Subcutaneous abdominal adipose tissue (tissue), 5 donors: ENCODE measurements around the gene NELL1.

ENCODE experiments used
- H3K27ac ChIP-seq: one replicate; pipeline ENCODE4 v1.7.0; 2013; ENCODE audit warnings: low read depth, mild to moderate bottlenecking, inconsistent platforms, low read length, moderate library complexity
- H3K27me3 ChIP-seq, 5 donors: one replicate each; pipeline ENCODE4 v1.7.0; 2013; ENCODE audit warnings: low read length in 5 of 5, inconsistent platforms in 1 of 5; ENCODE audit not compliant: control insufficient read depth in 5 of 5, insufficient read depth in 4 of 5
- H3K36me3 ChIP-seq, 5 donors: one replicate each; pipeline ENCODE4 v1.7.0; 2013; ENCODE audit warnings: low read length in 5 of 5; ENCODE audit not compliant: control insufficient read depth in 5 of 5, insufficient read depth in 5 of 5
- H3K4me1 ChIP-seq, 5 donors: one replicate each; pipeline ENCODE4 v1.7.0; 2013; ENCODE audit warnings: low read length in 5 of 5, mild to moderate bottlenecking in 3 of 5, moderate library complexity in 1 of 5; ENCODE audit not compliant: control insufficient read depth in 5 of 5, insufficient read depth in 5 of 5
- H3K4me3 ChIP-seq, 5 donors: one replicate each; pipeline ENCODE4 v1.7.0; 2013; ENCODE audit warnings: low read length in 5 of 5, low read depth in 1 of 5
- H3K9ac ChIP-seq, 5 donors: one replicate each; pipeline ENCODE4 v1.7.0; 2013; ENCODE audit warnings: low read length in 5 of 5, mild to moderate bottlenecking in 4 of 5, moderate library complexity in 3 of 5
- H3K9me3 ChIP-seq, 5 donors: one replicate each; pipeline ENCODE4 v1.7.0; 2013; ENCODE audit warnings: low read length in 5 of 5; ENCODE audit not compliant: control insufficient read depth in 5 of 5
- donor health status: healthy.
- donor health status: healthy.
- donor health status: healthy.
- donor health status: healthy.
- donor health status: healthy.

NELL1 gene

DNA sequence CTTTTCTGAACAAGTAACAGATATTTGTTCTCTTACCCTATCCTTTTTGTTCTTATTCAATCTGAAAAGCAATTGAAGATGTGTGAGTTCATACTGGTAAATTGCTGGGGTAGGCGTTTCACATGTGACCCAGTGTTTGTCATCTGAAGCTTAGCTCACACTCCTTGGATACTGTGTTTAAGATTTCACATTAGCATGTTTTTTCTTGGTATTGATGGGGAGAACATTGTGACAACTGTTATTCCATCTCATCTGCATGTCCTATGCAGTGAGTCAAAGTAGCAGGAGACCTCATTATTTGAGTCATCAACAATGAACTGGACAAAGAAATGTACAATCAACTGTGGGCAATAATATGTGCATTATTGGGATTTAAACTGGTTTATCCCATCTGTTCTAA is 831.9 kb downstream of the NELL1 start:
- H3K4me3 ChIP-seq = no peak overlapping the region
- no peaks in the 10 kb centered on the region for H3K9me3 ChIP-seq
- H3K27me3 ChIP-seq = no peaks in the 10 kb centered on the region

DNA sequence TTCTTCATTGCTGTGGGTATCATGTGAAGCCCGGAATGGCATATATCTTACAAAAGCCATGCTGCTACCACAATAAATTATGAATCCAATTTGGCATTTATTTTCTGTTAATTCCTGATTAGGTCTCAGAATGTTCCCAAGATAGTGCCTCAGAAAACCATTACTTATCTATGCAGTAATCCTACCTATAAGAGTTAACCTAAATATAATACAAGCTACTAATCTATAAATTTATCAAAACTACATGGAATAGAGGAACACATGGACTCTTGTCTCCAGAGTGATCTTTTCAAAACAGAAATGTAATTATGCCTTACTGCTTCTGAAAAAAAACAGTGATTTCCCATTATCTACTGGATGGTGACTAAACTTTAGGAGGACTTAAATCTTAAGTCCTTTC is 835.7 kb downstream of the NELL1 start:
- Histone ChIP-seq H3K36me3 (no peaks in the 10 kb centered on the region), H3K27me3 (no peaks in the 10 kb centered on the region)

More for the DNA sequence above, 831.9 kb downstream of the NELL1 start:
- Histone ChIP-seq H3K4me1 (no peaks in the 10 kb centered on the region), H3K27ac (no peak overlapping the region), H3K36me3 (no peaks in the 10 kb centered on the region), H3K9ac (no peak overlapping the region)

DNA sequence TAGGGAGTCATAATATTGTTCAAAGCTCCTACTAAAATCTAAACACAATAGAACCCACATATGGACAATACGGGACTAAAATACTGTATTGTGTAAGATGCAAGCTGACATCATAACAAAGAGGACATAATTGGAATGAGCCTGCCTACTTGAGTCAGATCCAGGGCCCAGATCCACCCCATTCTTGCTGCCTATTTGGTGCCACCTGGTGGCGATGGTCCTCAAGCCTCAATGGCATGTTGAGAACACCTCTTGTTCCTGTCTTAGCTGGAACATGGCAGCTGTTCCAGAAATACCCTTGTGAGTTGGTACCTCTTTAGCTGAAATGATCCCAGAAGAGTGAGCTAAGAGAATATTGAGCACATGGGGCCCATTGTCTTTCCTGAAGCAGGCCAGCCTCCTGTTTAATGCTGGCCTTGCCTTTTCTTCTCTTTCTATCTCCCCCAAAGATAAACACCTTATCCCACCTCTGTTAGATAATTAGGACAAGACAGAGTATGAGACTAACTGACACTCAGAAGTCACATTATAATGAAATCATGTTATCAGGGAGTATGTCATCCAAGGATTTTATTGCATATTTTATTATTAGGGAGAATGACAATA is 842.6 kb downstream of the NELL1 start:
- H3K36me3 ChIP-seq = no peaks in the 10 kb centered on the region
- no peak overlapping the region for H3K27ac ChIP-seq
- H3K9me3 ChIP-seq = no peaks in the 10 kb centered on the region
- H3K9ac ChIP-seq = no peak overlapping the region
- peaks cover 0 to 2% (median 0%) of the 10 kb centered on the region in 5 donors for H3K27me3 ChIP-seq
- H3K4me1 ChIP-seq = no peaks in the 10 kb centered on the region
- H3K4me3 ChIP-seq = no peak overlapping the region

More for the DNA sequence above, 835.7 kb downstream of the NELL1 start:
- Histone ChIP-seq H3K4me3 (no peak overlapping the region), H3K27ac (no peak overlapping the region), H3K9ac (no peak overlapping the region), H3K9me3 (no peaks in the 10 kb centered on the region), H3K4me1 (no peaks in the 10 kb centered on the region)

DNA sequence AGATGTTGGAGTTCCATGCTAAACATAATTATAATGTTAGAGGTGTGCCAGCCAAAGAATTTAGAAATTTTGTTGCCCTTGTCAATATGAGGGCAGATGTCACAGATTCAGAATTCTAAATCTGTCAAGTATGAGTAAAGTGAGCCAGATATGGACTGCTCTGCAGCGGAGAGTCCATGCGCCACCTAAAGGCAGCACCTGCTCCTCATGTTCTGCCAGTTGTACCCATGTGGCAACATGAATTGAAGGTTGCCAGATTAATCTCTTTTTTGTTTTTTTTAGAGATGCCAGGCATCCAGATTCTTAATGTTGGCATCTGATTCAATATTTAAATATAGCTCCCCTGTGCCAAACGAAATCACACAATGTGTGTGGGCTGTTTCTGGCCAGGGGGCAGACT is 844.9 kb downstream of the NELL1 start:
- H3K9me3 ChIP-seq = no peaks in the 10 kb centered on the region
- H3K27me3 ChIP-seq = peaks cover 0 to 2% (median 0%) of the 10 kb centered on the region in 5 donors
- H3K4me1 ChIP-seq = no peaks in the 10 kb centered on the region
- no peak overlapping the region for H3K4me3 ChIP-seq
- H3K36me3 ChIP-seq = no peaks in the 10 kb centered on the region
- no peak overlapping the region for H3K9ac ChIP-seq
- H3K27ac ChIP-seq = no peak overlapping the region

DNA sequence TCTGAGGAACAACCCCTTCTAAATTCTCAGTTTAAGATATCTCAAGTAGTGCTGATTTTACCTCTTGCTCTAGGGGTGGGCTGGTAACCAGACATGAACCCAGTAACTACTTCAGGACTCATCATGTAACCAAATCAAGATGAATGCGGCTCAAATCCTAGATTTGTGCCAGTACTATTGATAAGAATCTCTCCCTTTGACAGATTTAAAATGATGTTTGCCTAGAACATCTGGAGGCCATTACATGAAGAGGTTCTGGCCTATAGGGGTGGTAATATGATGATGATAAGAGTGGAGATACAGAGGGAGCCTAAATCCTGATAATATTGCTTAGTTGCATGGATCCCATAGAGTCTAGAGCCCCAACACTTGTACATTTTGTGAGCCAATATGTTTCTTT is 850.9 kb downstream of the NELL1 start:
- Histone ChIP-seq H3K4me3 (no peak overlapping the region), H3K9ac (no peak overlapping the region), H3K36me3 (no peaks in the 10 kb centered on the region)

DNA sequence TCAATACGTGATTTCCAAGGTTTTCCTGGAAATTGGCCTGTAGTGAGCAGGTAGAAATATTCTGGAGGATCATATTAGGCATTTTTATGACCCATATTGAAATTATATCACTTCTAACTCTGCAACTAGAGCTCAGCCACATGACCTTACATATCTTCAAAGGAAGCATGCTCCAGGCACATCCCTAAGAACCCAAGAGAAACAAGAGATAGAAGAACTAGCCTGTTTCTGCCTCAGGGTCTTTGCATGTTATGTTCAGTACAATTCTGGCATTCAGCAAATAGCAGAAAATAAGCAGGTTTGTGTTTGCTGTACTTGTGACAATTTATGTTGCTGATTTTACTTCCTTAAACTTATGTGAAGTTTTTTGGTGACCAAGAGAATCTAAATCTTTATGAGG is 859.8 kb downstream of the NELL1 start:
- Histone ChIP-seq H3K27me3 (no peaks in the 10 kb centered on the region), H3K4me1 (no peaks in the 10 kb centered on the region), H3K9ac (no peak overlapping the region), H3K9me3 (no peaks in the 10 kb centered on the region), H3K27ac (no peak overlapping the region), H3K36me3 (no peaks in the 10 kb centered on the region), H3K4me3 (no peak overlapping the region)

More for the DNA sequence above, 850.9 kb downstream of the NELL1 start:
- Histone ChIP-seq H3K9me3 (no peaks in the 10 kb centered on the region), H3K4me1 (no peaks in the 10 kb centered on the region), H3K27ac (no peak overlapping the region), H3K27me3 (peaks cover 0 to 2% (median 0%) of the 10 kb centered on the region in 5 donors)

DNA sequence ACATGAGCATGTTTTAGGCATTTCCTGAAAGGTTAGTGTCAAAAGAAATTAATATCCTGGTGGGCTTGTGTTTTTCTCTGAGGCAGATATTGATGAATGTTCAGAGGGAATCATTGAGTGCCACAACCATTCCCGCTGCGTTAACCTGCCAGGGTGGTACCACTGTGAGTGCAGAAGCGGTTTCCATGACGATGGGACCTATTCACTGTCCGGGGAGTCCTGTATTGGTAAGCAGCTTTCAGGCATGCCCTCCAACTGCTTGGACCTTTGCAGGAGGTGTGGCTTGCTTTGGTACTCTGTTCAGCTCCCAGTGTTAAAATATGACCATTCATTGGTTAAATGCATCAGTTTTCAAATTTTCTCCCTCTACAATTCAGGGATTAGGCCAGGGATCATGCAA is 864.9 kb downstream of the NELL1 start:
- no peaks in the 10 kb centered on the region for H3K4me1 ChIP-seq
- no peak overlapping the region for H3K27ac ChIP-seq
- H3K27me3 ChIP-seq = no peaks in the 10 kb centered on the region
- no peaks in the 10 kb centered on the region for H3K36me3 ChIP-seq
- H3K9ac ChIP-seq = no peak overlapping the region
- H3K9me3 ChIP-seq = no peaks in the 10 kb centered on the region
- no peak overlapping the region for H3K4me3 ChIP-seq

DNA sequence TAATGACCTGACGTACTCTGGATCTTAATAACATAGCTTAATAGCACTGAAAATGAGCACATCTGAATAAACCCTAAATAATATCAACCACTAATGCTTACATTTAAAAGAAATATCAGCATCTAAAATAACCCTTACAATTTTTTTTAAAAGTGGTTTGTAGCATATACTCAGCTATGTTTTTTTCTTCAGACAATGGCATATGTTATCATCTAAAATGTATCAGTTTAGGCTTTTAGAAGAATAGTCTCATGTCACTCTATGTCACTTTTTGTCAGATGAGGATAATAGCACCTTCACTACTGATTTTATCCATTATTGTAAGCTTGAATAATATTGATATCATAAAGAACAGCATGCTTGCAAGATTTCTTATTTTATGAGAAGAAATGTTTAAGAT is 868.6 kb downstream of the NELL1 start:
- Histone ChIP-seq H3K27ac (no peak overlapping the region), H3K9ac (no peak overlapping the region), H3K27me3 (no peaks in the 10 kb centered on the region), H3K4me1 (no peaks in the 10 kb centered on the region), H3K9me3 (no peaks in the 10 kb centered on the region), H3K4me3 (no peak overlapping the region), H3K36me3 (no peaks in the 10 kb centered on the region)

DNA sequence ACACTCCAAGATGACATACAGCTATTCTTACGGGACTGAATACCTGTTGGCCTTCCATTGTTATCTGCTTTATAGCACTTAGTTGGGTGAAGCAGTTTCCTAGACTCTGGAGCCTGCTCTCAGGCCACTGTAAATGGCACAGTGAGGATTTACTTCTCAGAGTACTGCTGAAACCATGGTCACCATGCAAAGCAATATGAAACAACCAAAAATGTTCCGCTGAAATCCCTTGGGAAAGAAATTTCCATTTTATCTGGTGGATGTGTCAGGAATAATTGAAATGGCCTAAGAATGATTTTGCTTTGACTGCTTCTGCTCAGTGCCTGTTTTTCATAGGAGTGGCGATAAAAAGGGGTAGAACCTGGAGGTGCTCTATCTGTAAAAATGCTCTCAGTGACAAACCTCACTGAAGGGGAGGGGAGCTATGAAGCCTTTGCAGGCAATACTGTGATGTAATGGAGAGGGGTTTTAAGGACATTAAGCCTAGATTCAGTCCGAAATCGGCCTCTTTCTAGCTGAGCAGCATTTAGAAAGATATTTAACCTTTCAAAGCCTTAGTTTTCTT is 871.9 kb downstream of the NELL1 start:
- no peaks in the 10 kb centered on the region for H3K27me3 ChIP-seq

DNA sequence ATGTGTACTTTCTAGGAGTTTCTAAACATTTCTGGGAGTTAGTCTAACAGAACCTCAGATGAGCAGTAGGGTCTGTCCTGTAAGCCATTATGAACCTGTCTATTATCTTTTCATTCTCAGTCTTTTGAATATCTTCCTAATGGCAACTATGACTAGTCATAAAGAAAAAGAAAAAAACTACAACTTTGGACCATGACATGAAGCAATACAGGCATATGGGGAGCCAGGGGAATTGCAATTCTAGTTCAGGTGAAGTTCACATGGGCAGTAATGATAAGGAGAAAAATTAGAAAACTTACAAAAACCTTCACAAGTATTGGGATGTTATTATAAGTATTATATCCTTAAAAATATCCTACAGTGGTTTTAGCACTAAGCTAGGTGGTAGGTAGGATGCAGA is 874.5 kb downstream of the NELL1 start:
- H3K27ac ChIP-seq = no peak overlapping the region
- no peaks in the 10 kb centered on the region for H3K9me3 ChIP-seq
- no peak overlapping the region for H3K4me3 ChIP-seq
- H3K9ac ChIP-seq = no peak overlapping the region
- no peaks in the 10 kb centered on the region for H3K27me3 ChIP-seq
- H3K36me3 ChIP-seq = no peaks in the 10 kb centered on the region
- no peaks in the 10 kb centered on the region for H3K4me1 ChIP-seq

More for the DNA sequence above, 871.9 kb downstream of the NELL1 start:
- no peak overlapping the region for H3K27ac ChIP-seq
- no peak overlapping the region for H3K4me3 ChIP-seq
- H3K9me3 ChIP-seq = no peaks in the 10 kb centered on the region
- H3K9ac ChIP-seq = no peak overlapping the region
- H3K4me1 ChIP-seq = no peaks in the 10 kb centered on the region
- no peaks in the 10 kb centered on the region for H3K36me3 ChIP-seq
